ENCODE measurements around the gene APBB1IP. TPM values are rescaled to one million over a fixed set of nuclear protein-coding genes. Genes with fewer than 3 reads are reported as not detected.

Gene APBB1IP
- total and polyA plus RNA-seq, 12 donors = 0.60 to 16.1 (median 7.8) TPM

DNA sequence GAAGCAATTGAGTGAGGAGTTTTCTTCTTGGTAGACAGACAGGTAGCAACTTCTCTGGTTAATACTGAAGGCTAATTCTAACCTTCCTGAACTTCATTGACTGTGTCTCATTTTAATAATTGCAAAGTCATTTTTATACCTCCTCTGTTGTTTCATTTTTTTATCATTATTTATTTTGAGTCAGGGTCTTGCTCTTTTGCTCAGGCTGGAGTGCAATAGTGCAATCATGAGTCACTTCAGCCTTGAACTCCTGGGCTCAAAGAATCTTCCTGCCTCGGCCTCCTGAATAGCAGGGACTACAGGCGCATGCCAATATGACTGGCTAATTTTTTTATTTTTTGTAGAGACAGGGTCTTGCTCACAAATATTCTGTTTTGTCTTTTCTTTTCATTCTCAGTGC, 45.4 kb downstream of the APBB1IP start:
- 40 to 47% (median 44%) methylated on average over 2 of the region's 2 CpGs for WGBS, 4 donors
- H3K4me3 ChIP-seq = no peak overlapping the region
- peaks cover 0 to 24% of the 10 kb centered on the region in 2 donors for H3K4me1 ChIP-seq (replicated peaks in 1 of 2)
- H3K27ac ChIP-seq = no peak overlapping the region
- H3K36me3 ChIP-seq (replicated peaks in 1 of 2) = no peaks in the 10 kb centered on the region
- peak in 1 of 7 donors; percentile 30 for DNase-seq
- no peaks in the 10 kb centered on the region for H3K9me3 ChIP-seq (replicated peaks in 1 of 3)
- no peaks in the 10 kb centered on the region for H3K27me3 ChIP-seq
- intact Hi-C loops (cut with DNase I) = no loop called here
- TF ChIP-seq, protein P1, sequence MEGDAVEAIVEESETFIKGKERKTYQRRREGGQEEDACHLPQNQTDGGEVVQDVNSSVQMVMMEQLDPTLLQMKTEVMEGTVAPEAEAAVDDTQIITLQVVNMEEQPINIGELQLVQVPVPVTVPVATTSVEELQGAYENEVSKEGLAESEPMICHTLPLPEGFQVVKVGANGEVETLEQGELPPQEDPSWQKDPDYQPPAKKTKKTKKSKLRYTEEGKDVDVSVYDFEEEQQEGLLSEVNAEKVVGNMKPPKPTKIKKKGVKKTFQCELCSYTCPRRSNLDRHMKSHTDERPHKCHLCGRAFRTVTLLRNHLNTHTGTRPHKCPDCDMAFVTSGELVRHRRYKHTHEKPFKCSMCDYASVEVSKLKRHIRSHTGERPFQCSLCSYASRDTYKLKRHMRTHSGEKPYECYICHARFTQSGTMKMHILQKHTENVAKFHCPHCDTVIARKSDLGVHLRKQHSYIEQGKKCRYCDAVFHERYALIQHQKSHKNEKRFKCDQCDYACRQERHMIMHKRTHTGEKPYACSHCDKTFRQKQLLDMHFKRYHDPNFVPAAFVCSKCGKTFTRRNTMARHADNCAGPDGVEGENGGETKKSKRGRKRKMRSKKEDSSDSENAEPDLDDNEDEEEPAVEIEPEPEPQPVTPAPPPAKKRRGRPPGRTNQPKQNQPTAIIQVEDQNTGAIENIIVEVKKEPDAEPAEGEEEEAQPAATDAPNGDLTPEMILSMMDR (IDR thresholded peaks at IDR 0.05) = no peak
- no peak for TF ChIP-seq POLR2A (IDR thresholded peaks at IDR 0.05)

DNA sequence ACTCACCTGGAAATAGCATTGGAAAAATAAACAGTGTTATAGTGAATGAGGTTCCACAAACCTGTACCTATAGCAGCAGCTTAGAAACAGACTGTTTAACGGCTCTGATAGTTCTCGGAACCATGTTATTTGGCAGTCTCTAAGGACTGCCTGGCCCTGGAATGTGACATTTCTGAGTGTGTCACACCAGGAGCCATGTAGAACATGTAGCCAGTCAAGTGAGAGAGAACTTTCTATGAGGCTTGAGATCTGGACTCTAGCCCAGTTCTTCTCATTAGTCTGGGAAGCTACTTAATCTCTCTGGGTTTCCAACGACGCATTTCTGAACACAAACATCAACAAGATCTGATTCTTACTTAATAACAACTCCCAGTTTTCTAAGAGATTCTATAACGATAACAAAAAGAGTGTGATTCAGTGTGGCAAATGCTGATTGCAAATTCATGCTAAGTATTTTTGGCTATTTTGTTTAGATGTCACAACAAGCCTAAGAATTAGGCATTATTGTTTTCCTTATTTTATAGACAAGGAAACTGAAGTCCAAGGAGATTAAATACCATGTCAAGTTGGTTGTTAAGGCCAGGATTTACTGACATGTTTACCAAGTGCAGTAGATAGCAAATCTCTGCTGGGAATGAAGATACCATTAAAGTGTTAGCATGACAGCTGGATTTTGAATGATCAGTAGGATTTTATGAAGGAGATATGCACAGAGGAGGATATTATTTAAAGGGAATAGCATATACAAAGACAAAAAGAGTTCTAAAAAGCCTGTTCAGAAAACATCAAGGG, 47.2 kb downstream of the APBB1IP start:
- peak in 4 of 7 donors; percentile 17 to 62 (median 29) for DNase-seq
- whole genome bisulfite sequencing, 4 donors = 48 to 66% (median 52%) methylated on average over 5 of the region's 5 CpGs
- no peaks in the 10 kb centered on the region for H3K36me3 ChIP-seq (replicated peaks in 1 of 2)
- intact Hi-C loops (cut with DNase I) = no loop called here
- H3K27me3 ChIP-seq = no peaks in the 10 kb centered on the region
- H3K4me1 ChIP-seq (replicated peaks in 1 of 2) = peaks cover 0 to 24% of the 10 kb centered on the region in 2 donors
- no peak overlapping the region for H3K4me3 ChIP-seq
- TF ChIP-seq, protein P1 (IDR thresholded peaks at IDR 0.05) = no peak
- TF ChIP-seq POLR2A (IDR thresholded peaks at IDR 0.05) = peak in 1 of 2 donors; percentile 8
- peak overlapping the region in 3 of 5 donors; percentile 6 to 54 (median 31) for H3K27ac ChIP-seq
- no peaks in the 10 kb centered on the region for H3K9me3 ChIP-seq (replicated peaks in 1 of 3)

DNA sequence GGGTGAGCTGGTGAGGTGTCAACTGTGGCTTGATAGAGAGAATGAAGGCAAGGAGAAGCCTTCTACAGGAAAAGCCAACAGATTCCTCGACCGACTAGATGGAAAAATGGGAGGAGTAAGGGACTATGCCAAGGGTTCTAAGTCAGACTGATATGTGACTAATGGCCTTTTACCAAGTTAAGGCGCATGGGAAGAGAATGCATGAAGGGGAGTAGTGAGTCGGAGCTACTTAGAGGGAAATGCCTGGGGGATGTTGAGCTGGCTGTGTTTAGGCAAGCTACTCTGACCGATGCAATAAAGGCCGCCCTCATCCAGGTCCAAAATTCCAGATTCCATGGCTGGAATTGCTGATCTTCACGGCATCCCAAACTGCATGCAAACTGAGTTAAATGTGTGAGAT, 48.2 kb downstream of the APBB1IP start:
- no peak for TF ChIP-seq POLR2A (IDR thresholded peaks at IDR 0.05)
- TF ChIP-seq, protein P1 (IDR thresholded peaks at IDR 0.05) = no peak
- H3K36me3 ChIP-seq (replicated peaks in 1 of 2) = no peaks in the 10 kb centered on the region
- intact Hi-C loops (cut with DNase I) = no loop called here
- no peaks in the 10 kb centered on the region for H3K9me3 ChIP-seq (replicated peaks in 1 of 3)
- DNase-seq = no peak
- H3K27me3 ChIP-seq = no peaks in the 10 kb centered on the region
- no peak overlapping the region for H3K4me3 ChIP-seq
- peak overlapping the region in 2 of 5 donors; percentile 48 to 86 for H3K27ac ChIP-seq
- WGBS, 4 donors = 73 to 91% (median 85%) methylated on average over 7 of the region's 7 CpGs
- H3K4me1 ChIP-seq (replicated peaks in 1 of 2) = peaks cover 0 to 24% of the 10 kb centered on the region in 2 donors

DNA sequence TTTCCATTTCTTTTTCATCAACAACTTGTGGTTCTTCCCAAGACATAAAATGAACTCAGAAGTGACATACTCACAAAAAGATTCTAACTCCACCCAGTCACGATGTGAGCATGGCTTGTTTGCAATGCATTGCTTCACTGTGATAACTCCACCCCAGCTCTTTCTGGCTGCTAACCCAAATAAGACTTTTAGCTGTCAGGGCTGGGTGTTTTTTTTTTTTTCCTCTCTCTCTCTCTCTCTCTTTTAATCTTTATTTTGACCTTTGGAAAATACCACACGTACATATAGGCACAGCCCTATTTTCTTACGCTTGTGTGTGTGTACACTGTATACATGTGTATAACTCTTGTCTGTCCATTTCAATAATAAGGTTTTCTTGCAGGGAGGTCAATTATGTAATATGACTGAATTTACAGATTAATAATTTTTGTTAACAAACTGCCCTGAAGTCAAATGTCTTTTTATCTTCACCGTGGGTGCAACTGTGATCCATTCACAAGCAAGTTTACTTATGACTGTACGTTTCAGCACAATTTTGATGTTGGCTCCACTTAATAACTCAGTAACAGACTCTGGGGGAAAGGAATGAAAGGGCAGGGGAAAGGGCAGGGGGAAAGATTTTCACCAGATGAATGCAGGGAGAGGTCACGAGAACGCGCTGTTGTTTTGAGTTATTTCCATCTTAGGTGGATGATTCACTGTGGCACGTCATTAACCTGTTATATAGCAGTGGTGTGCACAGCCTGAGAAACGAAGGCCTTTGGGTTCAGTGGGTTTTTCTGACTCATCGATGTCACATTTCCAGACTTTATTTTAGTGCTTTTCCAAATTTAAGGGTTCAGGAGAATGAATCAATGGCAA, 49.1 kb downstream of the APBB1IP start:
- H3K9me3 ChIP-seq (replicated peaks in 1 of 3) = no peaks in the 10 kb centered on the region
- no peaks in the 10 kb centered on the region for H3K27me3 ChIP-seq
- no peaks in the 10 kb centered on the region for H3K36me3 ChIP-seq (replicated peaks in 1 of 2)
- TF ChIP-seq POLR2A (IDR thresholded peaks at IDR 0.05) = no peak
- TF ChIP-seq, protein P1 (IDR thresholded peaks at IDR 0.05) = no peak
- peak overlapping the region in 3 of 5 donors; percentile 48 to 86 (median 67) for H3K27ac ChIP-seq
- 32 to 37% (median 35%) methylated on average over 11 of the region's 11 CpGs for WGBS, 4 donors
- peaks cover 0 to 24% of the 10 kb centered on the region in 2 donors for H3K4me1 ChIP-seq (replicated peaks in 1 of 2)
- intact Hi-C loops (cut with DNase I) = no loop called here
- peak in 6 of 7 donors; percentile 54 to 74 (median 62) for DNase-seq
- no peak overlapping the region for H3K4me3 ChIP-seq
